IMR-90 (cell line): ENCODE results near the gene XIAP. TPM values are rescaled to one million over a fixed set of nuclear protein-coding genes. Genes with fewer than 3 reads are reported as not detected.

Source experiments
- ATAC-seq: fragments of 200-7000 bp; cut with Tn5 transposase; 2 replicates; pipeline ENCODE4 v1.9.1; 2020; ENCODE audit warnings: low read depth, mild to moderate bottlenecking, moderate library complexity
- BruUV-seq: library from RNA; stranded (reverse); fragments of 400-500 nt; replicated peaks from 2 replicates; lab custom pipeline; 2021; lab: Mats Ljungman, UMichigan
- CTCF ChIA-PET: fragments of 300-600 bp; formaldehyde crosslinking; extraction: SDS; loops from one replicate; lab custom pipeline; 2021; ENCODE audit warnings: antibody characterized with exemption; lab: Yijun Ruan, JAX
- POLR2A ChIA-PET: fragments of 300-600 bp; sonication (Branson Sonifier 250); formaldehyde crosslinking; loops from one replicate; lab custom pipeline; 2022; ENCODE audit warnings: antibody characterized with exemption; ENCODE audit not compliant: unreplicated experiment; lab: Charles Lee
- DNase-seq: peaks from one replicate; pipeline ENCODE4 v3.0.0; 2013
- H2AFZ ChIP-seq: replicated peaks from 2 replicates; pipeline ENCODE3; 2013; ENCODE audit warnings: low read length, mild to moderate bottlenecking; ENCODE audit not compliant: poor library complexity
- H2AK5ac ChIP-seq: 2 replicates; pipeline ENCODE4 v1.6.1; 2013; ENCODE audit warnings: low read depth, low read length, inconsistent platforms
- H2AK9ac ChIP-seq: replicated peaks from 2 replicates; pipeline ENCODE3; 2013; ENCODE audit warnings: mild to moderate bottlenecking, low read depth, low read length, moderate library complexity; ENCODE audit not compliant: poor library complexity
- H2BK120ac ChIP-seq: 2 replicates; pipeline ENCODE4 v1.6.1; 2013; ENCODE audit warnings: low read depth, low read length, inconsistent platforms
- H2BK15ac ChIP-seq: 3 replicates; pipeline ENCODE4 v1.6.1; 2013; ENCODE audit warnings: low read depth, low read length, inconsistent platforms
- H2BK20ac ChIP-seq: 2 replicates; pipeline ENCODE4 v1.6.1; 2013; ENCODE audit warnings: low read depth, mild to moderate bottlenecking, inconsistent platforms, low read length, moderate library complexity
- H2BK5ac ChIP-seq: 2 replicates; pipeline ENCODE4 v1.6.1; 2013; ENCODE audit warnings: mild to moderate bottlenecking, low read depth, low read length, inconsistent platforms; ENCODE audit not compliant: poor library complexity, severe bottlenecking
- H3K14ac ChIP-seq: replicated peaks from 2 replicates; pipeline ENCODE4 v1.6.1; 2013; ENCODE audit warnings: low read depth, low read length, inconsistent platforms
- H3K18ac ChIP-seq: 2 replicates; pipeline ENCODE4 v1.6.1; 2013; ENCODE audit warnings: low read depth, low read length, control low read depth
- H3K23ac ChIP-seq: 2 replicates; pipeline ENCODE4 v1.6.1; 2013; ENCODE audit warnings: low read depth, low read length, inconsistent platforms
- H3K27ac ChIP-seq: 2 replicates; pipeline ENCODE4 v1.5.1; 2013; ENCODE audit warnings: mild to moderate bottlenecking, control low read depth, low read length; ENCODE audit not compliant: insufficient read depth
- H3K27me3 ChIP-seq: 2 replicates; pipeline ENCODE4 v1.6.1; 2013; ENCODE audit warnings: low read length; ENCODE audit not compliant: control insufficient read depth, insufficient read depth
- H3K36me3 ChIP-seq: 2 replicates; pipeline ENCODE4 v1.6.1; 2013; ENCODE audit warnings: low read length, mixed read lengths; ENCODE audit not compliant: control insufficient read depth, insufficient read depth
- H3K4ac ChIP-seq: 2 replicates; pipeline ENCODE4 v1.6.1; 2013; ENCODE audit warnings: low read depth, low read length, inconsistent platforms
- H3K4me1 ChIP-seq: 2 replicates; pipeline ENCODE4 v1.6.1; 2013; ENCODE audit warnings: low read length, mixed read lengths; ENCODE audit not compliant: control insufficient read depth, insufficient read depth
- H3K4me2 ChIP-seq: 2 replicates; pipeline ENCODE4 v1.6.1; 2013; ENCODE audit warnings: low read depth, mild to moderate bottlenecking, control low read depth, low read length, moderate library complexity
- H3K4me3 ChIP-seq: 2 replicates; pipeline ENCODE4 v1.5.1; 2013; ENCODE audit warnings: low read depth, mild to moderate bottlenecking, control low read depth, low read length, moderate library complexity; ENCODE audit not compliant: insufficient read depth
- H3K56ac ChIP-seq: 2 replicates; pipeline ENCODE4 v1.6.1; 2013; ENCODE audit warnings: low read length, inconsistent platforms; ENCODE audit not compliant: insufficient read depth; ENCODE audit errors: extremely low read depth
- H3K79me1 ChIP-seq, 2 experiments: 2 replicates each; pipeline ENCODE4 v1.6.1; 2013; ENCODE audit warnings: low read length in 2 of 2, inconsistent platforms in 1 of 2, low read depth in 1 of 2
- H3K9ac ChIP-seq: 2 replicates; pipeline ENCODE4 v1.6.1; 2013; ENCODE audit warnings: low read depth, low read length, control low read depth
- H3K9me1 ChIP-seq: 2 replicates; pipeline ENCODE4 v1.6.1; 2013; ENCODE audit warnings: low read length, inconsistent platforms; ENCODE audit not compliant: insufficient read depth
- H3K9me3 ChIP-seq: 2 replicates; pipeline ENCODE4 v1.6.1; 2013; ENCODE audit warnings: low read length; ENCODE audit not compliant: control insufficient read depth, insufficient read depth
- H4K20me1 ChIP-seq: 2 replicates; pipeline ENCODE4 v1.6.1; 2013; ENCODE audit warnings: low read length, inconsistent platforms; ENCODE audit not compliant: insufficient read depth
- H4K5ac ChIP-seq: 2 replicates; pipeline ENCODE4 v1.6.1; 2013; ENCODE audit warnings: mild to moderate bottlenecking, low read depth, low read length, control low read depth
- H4K8ac ChIP-seq, 2 experiments: 2 replicates each; pipeline ENCODE4 v1.6.1; 2013; ENCODE audit warnings: low read depth in 2 of 2, low read length in 2 of 2, control low read depth in 1 of 2, inconsistent platforms in 1 of 2
- H4K91ac ChIP-seq: 2 replicates; pipeline ENCODE4 v1.6.1; 2013; ENCODE audit warnings: low read depth, low read length, inconsistent platforms; ENCODE audit not compliant: insufficient read depth
- CEBPB ChIP-seq: IDR thresholded peaks from 2 replicates; pipeline ENCODE4 v1.6.1; 2012; ENCODE audit warnings: low read depth, low read length, improper control_type of control experiment
- MAFK ChIP-seq: IDR thresholded peaks from 2 replicates; pipeline ENCODE4 v1.6.1; 2012; ENCODE audit warnings: low read depth, low read length, improper control_type of control experiment
- MAZ ChIP-seq: IDR thresholded peaks from 2 replicates; pipeline ENCODE4 v1.6.1; 2012; ENCODE audit warnings: low read depth, mild to moderate bottlenecking, low read length, improper control_type of control experiment, moderate library complexity, borderline replicate concordance
- RAD21 ChIP-seq: IDR thresholded peaks from 2 replicates; pipeline ENCODE4 v1.6.1; 2012; ENCODE audit warnings: low read length, improper control_type of control experiment
- RCOR1 ChIP-seq: IDR thresholded peaks from 2 replicates; pipeline ENCODE4 v1.6.1; 2012; ENCODE audit warnings: mild to moderate bottlenecking, low read length, improper control_type of control experiment; ENCODE audit not compliant: insufficient replicate concordance
- RFX5 ChIP-seq: IDR thresholded peaks from 2 replicates; pipeline ENCODE4 v1.8.0; 2012; ENCODE audit warnings: low read depth, mild to moderate bottlenecking, low read length, moderate library complexity
- SMC3 ChIP-seq: fragments of 150-350 bp; IDR thresholded peaks from 2 replicates; pipeline ENCODE4 v1.6.1; 2016; ENCODE audit warnings: low read depth, mild to moderate bottlenecking, antibody characterized with exemption, low read length, moderate library complexity
- WGBS, 2 experiments: methylation state at CpG; one replicate each; pipeline versions ENCODE4 v1.1.5 to v1.1.7; 2013; ENCODE audit warnings: missing lambda C conversion rate in 2 of 2; ENCODE audit not compliant: insufficient read length in 1 of 2; ENCODE audit errors: extremely low coverage in 2 of 2; 5-methylcytosine and 5-hydroxymethylcytosine counted together
- dilution Hi-C: fragments of 300-500 bp; cut with HindIII; formaldehyde crosslinking; loops from one replicate; pipeline ENCODE4 v1.14.3; 2018; ENCODE audit warnings: low sequenced_read_pairs; ENCODE audit not compliant: unreplicated experiment
- in situ Hi-C: fragments of 300-500 bp; cut with MboI; formaldehyde crosslinking; loops from 3 replicates; pipeline ENCODE4 v1.14.3; 2019; ENCODE audit warnings: low sequenced_read_pairs, inconsistent platforms, mixed read lengths
- intact Hi-C: fragments of 100-400 bp; cut with micrococcal nuclease; formaldehyde crosslinking; loops from 2 replicates; pipeline ENCODE4 v1.10.0; 2022
- polyA plus RNA-seq, 3 experiments: library from polyadenylated mRNA; depleted of rRNA; stranded (reverse); fragments of >200 nt; gene quantifications; 2 replicates each; pipeline ENCODE4 v1.2.3, GENCODE V29; 2012; ENCODE audit warnings: low replicate concordance in 1 of 3
- total RNA-seq: library from RNA; depleted of rRNA; stranded (reverse); fragments of >200 nt; gene quantifications from 2 replicates; pipeline ENCODE4 v1.2.3, GENCODE V29; 2012
- TF ChIP-seq, protein P1 (sequence below): fragments of 150-350 bp; IDR thresholded peaks from 2 replicates; pipeline ENCODE4 v1.6.1; 2016; ENCODE audit warnings: low read depth, mild to moderate bottlenecking, low read length, moderate library complexity, borderline replicate concordance

Gene XIAP
- total and polyA plus RNA-seq, 2 of the 4 experiments (the other 2 are of a cell fraction) = 8.1 to 17.4 TPM

DNA sequence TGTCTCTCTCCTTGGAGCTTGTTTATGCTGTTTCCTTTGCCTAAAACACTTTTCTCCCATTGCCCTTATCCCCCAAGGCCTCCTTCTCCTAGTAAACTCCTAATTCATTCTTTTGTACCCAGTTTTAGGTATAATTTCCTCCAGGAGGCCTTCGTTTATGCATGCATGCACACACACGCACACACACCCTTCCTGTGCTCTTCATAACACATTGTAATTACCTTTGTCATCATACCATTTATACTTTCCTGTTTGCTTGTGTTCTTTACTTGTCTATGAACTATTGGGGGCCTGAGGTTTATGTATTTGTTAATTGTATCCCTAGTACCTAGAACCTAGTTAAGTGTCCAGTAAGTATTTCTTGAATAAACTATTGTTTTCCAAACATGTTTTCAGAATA is 45.5 kb downstream of the XIAP start:
- Histone ChIP-seq H4K8ac (no peak overlapping the region), H3K4me2 (no peak overlapping the region), H2BK20ac (no peak overlapping the region), H2AK9ac (no peak overlapping the region), H3K4ac (no peak overlapping the region), H3K56ac (no peak overlapping the region), H2AK5ac (no peak overlapping the region), H3K9me3 (no peaks in the 10 kb centered on the region), H3K27ac (no peak overlapping the region), H3K79me1 (no peaks in the 10 kb centered on the region), H3K27me3 (no peaks in the 10 kb centered on the region), H3K23ac (no peak overlapping the region), H3K36me3 (peaks cover 10% of the 10 kb centered on the region), H3K14ac (no peak overlapping the region), H3K9ac (no peak overlapping the region), H2BK120ac (no peak overlapping the region), H2AFZ (no peak overlapping the region), H2BK15ac (no peak overlapping the region), H3K18ac (no peak overlapping the region), H3K4me1 (0 out of 2 replicates have a peak, but pooled peaks cover 3% of the 10 kb centered on the region), H4K20me1 (no peaks in the 10 kb centered on the region), H2BK5ac (no peak overlapping the region), H3K9me1 (no peaks in the 10 kb centered on the region), H4K91ac (no peak overlapping the region), H3K4me3 (no peak overlapping the region), H4K5ac (no peak overlapping the region)
- ATAC-seq (no peak), DNase-seq (no peak)
- in situ Hi-C loops = no loop called here
- no CpG with 5 or more reads among the region's 2 CpGs for WGBS, 2 experiments
- intact Hi-C loops = no loop called here
- dilution Hi-C loops = no loop called here
- ChIA-PET POLR2A (no interaction called here), CTCF (no interaction called here)
- BruUV-seq = no TSS peak
- TF ChIP-seq SMC3 (no peak), CEBPB (no peak), MAFK (no peak), RAD21 (no peak), RFX5 (no peak), RCOR1 (no peak), MAZ (no peak)
- TF ChIP-seq, protein P1, sequence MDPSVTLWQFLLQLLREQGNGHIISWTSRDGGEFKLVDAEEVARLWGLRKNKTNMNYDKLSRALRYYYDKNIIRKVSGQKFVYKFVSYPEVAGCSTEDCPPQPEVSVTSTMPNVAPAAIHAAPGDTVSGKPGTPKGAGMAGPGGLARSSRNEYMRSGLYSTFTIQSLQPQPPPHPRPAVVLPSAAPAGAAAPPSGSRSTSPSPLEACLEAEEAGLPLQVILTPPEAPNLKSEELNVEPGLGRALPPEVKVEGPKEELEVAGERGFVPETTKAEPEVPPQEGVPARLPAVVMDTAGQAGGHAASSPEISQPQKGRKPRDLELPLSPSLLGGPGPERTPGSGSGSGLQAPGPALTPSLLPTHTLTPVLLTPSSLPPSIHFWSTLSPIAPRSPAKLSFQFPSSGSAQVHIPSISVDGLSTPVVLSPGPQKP = no peak
